GM12864 (cell line): Measurements from ENCODE around the gene PIP5K1B.

ENCODE experiments used
- DNase-seq: peaks from one replicate; pipeline ENCODE4 v3.0.0-alpha.2; 2011; ENCODE audit warnings: low read depth
- H3K4me3 ChIP-seq: 2 replicates; pipeline ENCODE4 v1.5.1; 2011; ENCODE audit warnings: mild to moderate bottlenecking, low read depth, low read length, control low read depth
- TF ChIP-seq, protein P1 (sequence below): IDR thresholded peaks from 2 replicates; pipeline ENCODE4 v1.5.1; 2011; ENCODE audit warnings: low read depth, mild to moderate bottlenecking, moderate library complexity, low read length, control low read depth, inconsistent platforms; ENCODE audit errors: missing control alignments

Gene PIP5K1B

DNA sequence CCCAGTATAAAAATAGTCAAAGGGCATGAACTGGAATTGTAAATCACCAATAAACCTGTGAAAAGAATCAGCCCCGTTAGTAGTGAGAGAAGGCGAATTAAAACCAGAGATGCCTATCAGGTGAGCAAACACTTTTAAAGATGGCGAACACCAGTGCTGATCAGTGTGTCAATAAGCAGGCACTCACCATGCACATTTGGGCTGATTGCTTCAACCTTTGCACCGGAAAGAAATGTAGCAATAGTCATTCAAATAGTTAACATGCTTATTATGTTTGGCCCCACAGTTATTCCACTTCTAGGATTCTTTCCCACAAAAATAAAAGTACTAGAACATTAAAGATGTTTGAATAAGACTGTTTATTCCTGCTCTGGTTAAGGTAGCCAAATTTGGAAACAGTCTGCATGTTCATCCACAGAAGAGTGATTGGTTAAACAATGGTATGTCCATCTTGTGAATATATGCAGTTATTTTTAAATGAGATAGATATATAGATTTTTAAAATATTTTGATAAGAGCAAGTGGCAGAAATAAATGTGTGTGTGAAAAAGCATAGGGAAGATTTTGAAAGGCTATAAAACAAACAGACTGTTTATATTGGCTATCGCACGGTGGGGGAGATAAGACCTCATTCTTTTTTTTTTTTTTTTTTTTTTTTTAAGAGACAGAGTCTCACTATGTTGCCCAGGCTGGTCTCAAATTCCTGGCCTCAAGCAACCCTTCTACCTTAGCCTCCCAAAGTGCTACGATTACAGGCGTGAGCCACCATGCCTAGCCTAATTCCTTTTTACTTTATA is 112.2 kb downstream of the PIP5K1B start:
- TF ChIP-seq, protein P1, sequence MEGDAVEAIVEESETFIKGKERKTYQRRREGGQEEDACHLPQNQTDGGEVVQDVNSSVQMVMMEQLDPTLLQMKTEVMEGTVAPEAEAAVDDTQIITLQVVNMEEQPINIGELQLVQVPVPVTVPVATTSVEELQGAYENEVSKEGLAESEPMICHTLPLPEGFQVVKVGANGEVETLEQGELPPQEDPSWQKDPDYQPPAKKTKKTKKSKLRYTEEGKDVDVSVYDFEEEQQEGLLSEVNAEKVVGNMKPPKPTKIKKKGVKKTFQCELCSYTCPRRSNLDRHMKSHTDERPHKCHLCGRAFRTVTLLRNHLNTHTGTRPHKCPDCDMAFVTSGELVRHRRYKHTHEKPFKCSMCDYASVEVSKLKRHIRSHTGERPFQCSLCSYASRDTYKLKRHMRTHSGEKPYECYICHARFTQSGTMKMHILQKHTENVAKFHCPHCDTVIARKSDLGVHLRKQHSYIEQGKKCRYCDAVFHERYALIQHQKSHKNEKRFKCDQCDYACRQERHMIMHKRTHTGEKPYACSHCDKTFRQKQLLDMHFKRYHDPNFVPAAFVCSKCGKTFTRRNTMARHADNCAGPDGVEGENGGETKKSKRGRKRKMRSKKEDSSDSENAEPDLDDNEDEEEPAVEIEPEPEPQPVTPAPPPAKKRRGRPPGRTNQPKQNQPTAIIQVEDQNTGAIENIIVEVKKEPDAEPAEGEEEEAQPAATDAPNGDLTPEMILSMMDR = no peak
- no peak overlapping the region for H3K4me3 ChIP-seq
- no peak for DNase-seq

DNA sequence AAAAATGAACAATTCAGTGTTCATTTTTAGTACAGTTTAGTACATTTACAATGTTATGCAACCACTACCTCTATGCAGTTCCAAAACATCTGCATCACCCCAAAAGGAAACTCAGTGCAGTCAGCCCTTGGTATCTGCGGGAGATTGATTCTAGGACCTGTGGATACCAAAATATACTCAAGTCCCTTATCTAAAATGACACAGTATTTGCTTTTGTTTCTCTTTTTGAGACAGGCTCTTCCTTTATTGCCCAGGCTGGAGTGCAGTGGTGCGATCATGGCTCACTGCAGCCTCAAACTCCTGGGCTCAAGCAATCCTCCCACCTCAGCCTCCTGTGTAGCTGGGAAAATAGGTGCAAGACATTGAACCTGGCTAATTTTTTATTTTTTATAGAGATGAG is 114.0 kb downstream of the PIP5K1B start:
- TF ChIP-seq, protein P1 = no peak
- no peak for DNase-seq
- H3K4me3 ChIP-seq = no peak overlapping the region

DNA sequence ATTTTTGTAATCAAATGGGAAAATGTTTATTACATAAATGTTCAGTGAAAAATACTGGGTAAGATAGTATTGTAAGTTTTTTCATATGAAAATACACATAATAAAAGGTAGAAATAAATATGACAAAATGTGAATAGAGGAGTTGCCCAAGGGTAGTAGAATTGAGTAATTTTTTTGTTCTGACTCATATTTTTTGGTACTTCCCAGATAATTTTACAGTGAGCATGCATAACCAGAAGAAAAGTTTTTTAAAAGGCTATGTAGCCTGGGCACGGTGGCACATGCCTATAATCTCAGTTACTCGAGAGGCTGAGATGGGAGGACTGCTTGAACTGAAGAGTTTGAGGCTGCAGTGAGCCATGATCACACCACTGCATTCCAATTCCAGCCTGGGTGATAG is 116.9 kb downstream of the PIP5K1B start:
- no peak overlapping the region for H3K4me3 ChIP-seq
- TF ChIP-seq, protein P1 = no peak
- DNase-seq = no peak

DNA sequence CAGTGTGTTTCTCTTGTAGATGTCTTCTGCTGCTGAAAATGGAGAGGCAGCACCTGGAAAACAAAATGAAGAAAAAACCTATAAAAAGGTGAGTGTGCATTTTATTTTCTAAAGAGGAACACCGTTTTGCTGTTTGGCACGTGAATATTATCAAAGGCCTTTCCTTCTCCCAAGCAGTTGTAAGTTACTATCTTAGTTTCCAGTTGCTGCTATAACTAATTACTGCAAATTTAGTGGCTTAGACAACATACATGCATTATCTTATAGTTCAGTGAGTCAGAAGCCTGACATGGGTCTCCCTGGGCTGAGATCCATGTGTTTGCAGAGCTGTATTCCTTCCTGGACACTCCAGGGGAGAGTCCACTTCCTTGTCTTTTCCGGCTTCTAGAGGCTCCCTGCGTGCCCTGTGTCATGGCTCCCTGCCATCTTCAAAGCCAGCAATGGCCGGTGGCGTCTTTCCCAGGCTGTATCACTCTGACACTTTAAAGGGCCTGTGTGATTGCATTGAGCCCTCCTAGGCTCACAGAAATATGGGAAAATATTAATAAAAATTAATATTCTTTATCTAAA is 117.6 kb downstream of the PIP5K1B start:
- DNase-seq = no peak
- no peak overlapping the region for H3K4me3 ChIP-seq
- TF ChIP-seq, protein P1 = no peak

DNA sequence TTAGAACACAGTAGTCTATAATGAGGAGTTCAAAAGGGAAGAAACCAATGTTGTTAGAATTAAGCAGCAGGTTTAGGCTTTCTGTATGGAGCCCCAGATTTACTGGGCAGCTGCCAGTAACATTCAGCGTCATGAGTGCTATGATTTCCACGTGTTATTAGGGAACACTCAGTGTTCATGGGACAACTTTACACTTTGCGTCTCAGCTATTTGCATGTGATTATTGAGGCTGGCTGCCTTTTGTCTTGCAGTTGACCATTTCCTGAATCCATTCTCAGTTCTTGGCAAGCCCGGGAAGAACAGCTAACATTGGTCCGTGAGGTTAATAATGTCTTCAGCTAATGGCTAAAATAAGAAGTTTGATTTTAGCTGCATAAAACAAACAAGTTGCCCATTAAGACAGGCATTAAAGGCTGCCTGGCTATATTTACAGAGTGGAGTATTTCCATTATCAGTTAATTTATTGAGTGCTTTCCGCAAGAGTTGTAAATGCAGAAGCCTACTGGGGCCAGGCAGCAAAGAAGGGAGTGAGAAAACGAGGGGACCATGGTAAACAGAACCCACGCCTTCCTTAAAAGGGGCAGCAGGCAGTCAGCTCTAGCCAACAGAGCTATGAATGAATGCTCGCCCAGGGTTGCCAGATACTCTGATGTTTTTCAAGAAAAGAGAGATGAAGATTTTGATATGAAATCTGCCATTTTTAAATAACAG is 120.9 kb downstream of the PIP5K1B start:
- no peak for DNase-seq
- H3K4me3 ChIP-seq = no peak overlapping the region
- TF ChIP-seq, protein P1 = no peak

DNA sequence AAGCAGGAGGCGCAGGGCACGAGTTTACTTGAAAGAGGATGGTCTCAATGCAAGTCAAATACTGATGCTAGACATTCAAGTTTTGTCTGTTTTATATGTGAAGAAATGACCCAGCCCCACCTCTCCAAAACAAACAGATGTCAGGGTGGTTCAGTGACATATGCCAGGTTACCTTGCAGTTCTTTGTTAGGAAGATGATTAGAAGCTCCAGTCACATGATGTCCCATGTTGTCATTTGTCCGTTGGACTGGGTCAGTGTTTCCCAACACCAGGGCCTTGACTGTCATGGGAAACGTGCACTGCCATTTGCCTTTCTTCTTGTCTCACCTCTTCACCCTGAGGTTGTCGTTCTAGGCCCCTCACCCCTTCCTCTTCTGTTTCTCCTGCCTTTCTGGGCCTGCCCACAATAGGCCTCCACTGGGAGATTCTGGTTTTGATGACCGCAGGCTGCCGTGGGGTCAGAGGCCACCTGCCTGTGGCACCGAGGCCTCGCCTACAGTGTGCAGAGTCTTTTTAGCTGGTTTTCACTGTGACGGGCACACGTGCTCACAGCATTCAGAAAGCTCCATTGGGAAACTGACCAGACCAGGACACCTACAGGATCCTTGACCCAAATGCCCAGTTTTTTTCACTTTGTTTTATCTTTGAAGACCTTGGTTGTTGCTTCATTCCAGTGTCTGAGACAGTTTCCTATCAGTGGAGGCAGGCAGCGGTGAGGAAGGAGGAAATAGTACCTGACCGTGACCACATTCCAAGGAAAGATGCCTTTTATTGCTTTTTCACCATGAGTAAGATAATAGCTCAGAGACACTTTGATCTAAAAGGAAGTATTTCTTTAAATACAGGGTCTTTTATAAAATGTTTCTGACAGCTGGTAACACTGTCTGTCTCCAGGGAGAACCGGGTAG is 123.1 kb downstream of the PIP5K1B start:
- TF ChIP-seq, protein P1 = no peak
- no peak for DNase-seq
- no peak overlapping the region for H3K4me3 ChIP-seq
